Left ventricle myocardium inferior (tissue), 1 donor: ENCODE data around the gene NACA. TPM values are rescaled to one million over a fixed set of nuclear protein-coding genes. Genes with fewer than 3 reads are reported as not detected.

Experiments used
- DNase-seq: peaks from one replicate; pipeline ENCODE4 v3.0.0-alpha.2; 2020
- H3K27ac ChIP-seq: fragments of 200-600 bp; replicated peaks from 2 replicates; pipeline ENCODE4 v1.8.0; 2021
- H3K27me3 ChIP-seq: fragments of 200-600 bp; 2 replicates; pipeline ENCODE4 v1.8.0; 2021; ENCODE audit warnings: low read depth
- H3K36me3 ChIP-seq: fragments of 200-600 bp; 2 replicates; pipeline ENCODE4 v1.8.0; 2021
- H3K4me1 ChIP-seq: fragments of 200-600 bp; 2 replicates; pipeline ENCODE4 v1.8.0; 2021
- H3K4me3 ChIP-seq: fragments of 200-600 bp; 2 replicates; pipeline ENCODE4 v1.8.0; 2021; ENCODE audit warnings: mild to moderate bottlenecking, moderate library complexity
- H3K9me3 ChIP-seq: fragments of 200-600 bp; replicated peaks from 2 replicates; pipeline ENCODE4 v1.8.0; 2021
- intact Hi-C: fragments of 100-400 bp; cut with micrococcal nuclease; formaldehyde crosslinking; loops from one replicate; pipeline ENCODE4 v1.11.0; 2022
- total RNA-seq: library from RNA; stranded (reverse); fragmentation: NEBNext Ultra II Directional; extraction: Animal tissue kit (Norgen Biotek cat#: 25700); gene quantifications from one replicate; pipeline ENCODE4 v1.2.1, GENCODE V29; 2021
- TF ChIP-seq, protein P1 (sequence below): fragments of 200-600 bp; IDR thresholded peaks from 2 replicates; pipeline ENCODE4 v1.8.0; 2021; ENCODE audit warnings: antibody characterized with exemption, mild to moderate bottlenecking, borderline replicate concordance
- donor health status: DM: no; HTN: yes; CAD: no; lungs with severe emphysema.

The NACA gene
- total RNA-seq, 1 donor from 2014 or later = 477 TPM

- TF ChIP-seq, protein P1, sequence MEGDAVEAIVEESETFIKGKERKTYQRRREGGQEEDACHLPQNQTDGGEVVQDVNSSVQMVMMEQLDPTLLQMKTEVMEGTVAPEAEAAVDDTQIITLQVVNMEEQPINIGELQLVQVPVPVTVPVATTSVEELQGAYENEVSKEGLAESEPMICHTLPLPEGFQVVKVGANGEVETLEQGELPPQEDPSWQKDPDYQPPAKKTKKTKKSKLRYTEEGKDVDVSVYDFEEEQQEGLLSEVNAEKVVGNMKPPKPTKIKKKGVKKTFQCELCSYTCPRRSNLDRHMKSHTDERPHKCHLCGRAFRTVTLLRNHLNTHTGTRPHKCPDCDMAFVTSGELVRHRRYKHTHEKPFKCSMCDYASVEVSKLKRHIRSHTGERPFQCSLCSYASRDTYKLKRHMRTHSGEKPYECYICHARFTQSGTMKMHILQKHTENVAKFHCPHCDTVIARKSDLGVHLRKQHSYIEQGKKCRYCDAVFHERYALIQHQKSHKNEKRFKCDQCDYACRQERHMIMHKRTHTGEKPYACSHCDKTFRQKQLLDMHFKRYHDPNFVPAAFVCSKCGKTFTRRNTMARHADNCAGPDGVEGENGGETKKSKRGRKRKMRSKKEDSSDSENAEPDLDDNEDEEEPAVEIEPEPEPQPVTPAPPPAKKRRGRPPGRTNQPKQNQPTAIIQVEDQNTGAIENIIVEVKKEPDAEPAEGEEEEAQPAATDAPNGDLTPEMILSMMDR = no peak
- no peak overlapping the region for H3K4me3 ChIP-seq
- H3K4me1 ChIP-seq = no peaks in the 10 kb centered on the region
- no peak for DNase-seq
- intact Hi-C loops = no loop called here
- no peak overlapping the region for H3K27ac ChIP-seq
- no peaks in the 10 kb centered on the region for H3K27me3 ChIP-seq
- H3K36me3 ChIP-seq = no peaks in the 10 kb centered on the region
- H3K9me3 ChIP-seq = no peaks in the 10 kb centered on the region
These were observed 41.4 kb upstream of the NACA start for GRCh38 chr12:56766535-56766934.

- no peaks in the 10 kb centered on the region for H3K36me3 ChIP-seq
- H3K9me3 ChIP-seq = peaks cover 4% of the 10 kb centered on the region
- TF ChIP-seq, protein P1 = no peak
- no peak overlapping the region for H3K4me3 ChIP-seq
- intact Hi-C loops = no loop called here
- H3K27ac ChIP-seq = no peak overlapping the region
- no peaks in the 10 kb centered on the region for H3K4me1 ChIP-seq
- H3K27me3 ChIP-seq = no peaks in the 10 kb centered on the region
- no peak for DNase-seq
These were observed 38.9 kb upstream of the NACA start for GRCh38 chr12:56763753-56764657.

DNA sequence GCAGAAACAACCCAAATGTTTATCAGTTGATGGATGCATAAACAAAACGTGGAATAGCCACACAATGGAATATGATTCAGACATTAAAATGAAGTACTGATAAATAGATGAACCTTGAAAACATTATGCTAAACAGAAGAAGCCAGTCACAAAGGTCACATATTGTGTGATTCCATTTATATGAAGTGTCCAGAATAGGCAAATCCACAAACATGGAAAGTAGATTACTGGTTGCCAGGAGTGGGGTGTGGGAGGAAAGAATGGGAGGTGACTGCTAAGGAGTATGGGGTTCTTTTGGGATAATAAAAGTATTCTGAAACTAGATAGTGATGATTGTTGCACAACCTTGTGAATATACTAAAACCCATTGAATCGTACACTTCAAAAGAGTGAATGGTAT lies 36.7 kb upstream of the NACA start:
- no peaks in the 10 kb centered on the region for H3K27me3 ChIP-seq
- intact Hi-C loops = no loop called here
- no peaks in the 10 kb centered on the region for H3K4me1 ChIP-seq
- H3K4me3 ChIP-seq = no peak overlapping the region
- no peak overlapping the region for H3K27ac ChIP-seq
- H3K36me3 ChIP-seq = no peaks in the 10 kb centered on the region
- no peak for DNase-seq
- H3K9me3 ChIP-seq = peaks cover 12% of the 10 kb centered on the region
- TF ChIP-seq, protein P1 = no peak

- Histone ChIP-seq H3K27me3 (no peaks in the 10 kb centered on the region), H3K36me3 (no peaks in the 10 kb centered on the region), H3K27ac (no peak overlapping the region), H3K9me3 (peaks cover 12% of the 10 kb centered on the region), H3K4me3 (no peak overlapping the region), H3K4me1 (no peaks in the 10 kb centered on the region)
- intact Hi-C loops = no loop called here
- DNase-seq = no peak
- TF ChIP-seq, protein P1 = no peak
These were observed 35.4 kb upstream of the NACA start for GRCh38 chr12:56760460-56760859.

DNA sequence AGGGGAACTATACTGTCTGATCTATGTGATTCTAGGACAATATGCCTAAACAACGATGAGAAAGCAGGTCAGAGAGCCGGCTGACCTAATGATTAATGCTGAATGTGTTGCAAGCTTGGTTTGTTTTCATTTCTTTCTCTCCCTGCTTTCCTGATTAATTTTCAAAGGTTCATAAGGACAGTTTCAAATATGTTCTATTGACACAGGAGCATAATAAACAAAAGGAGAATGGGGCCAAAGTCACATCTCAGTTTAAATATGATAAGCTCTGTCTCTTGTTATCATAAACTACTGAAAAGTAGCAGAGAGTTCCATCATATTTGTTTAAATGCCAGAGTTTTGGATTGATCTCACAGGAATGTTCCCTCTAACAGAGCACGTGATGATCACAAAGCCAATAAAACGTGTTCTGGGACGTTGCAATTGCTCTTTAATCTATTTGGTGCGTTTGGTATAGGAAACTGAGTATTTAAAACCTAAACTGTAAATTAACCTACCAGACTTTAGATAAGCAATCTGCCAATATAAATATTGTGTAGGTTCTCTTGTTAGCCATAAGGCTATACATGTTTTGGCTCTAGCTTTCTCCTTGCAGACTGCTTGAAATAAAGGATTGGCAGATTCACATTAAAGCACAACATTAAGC lies 34.3 kb upstream of the NACA start:
- H3K4me1 ChIP-seq = no peaks in the 10 kb centered on the region
- H3K27ac ChIP-seq = no peak overlapping the region
- H3K27me3 ChIP-seq = no peaks in the 10 kb centered on the region
- no peak overlapping the region for H3K4me3 ChIP-seq
- H3K9me3 ChIP-seq = peaks cover 12% of the 10 kb centered on the region
- intact Hi-C loops = no loop called here
- no peak for DNase-seq
- no peaks in the 10 kb centered on the region for H3K36me3 ChIP-seq
- TF ChIP-seq, protein P1 = no peak
